HepG2 (cell line): ENCODE measurements around the gene DNAJC12. TPM values are rescaled to one million over a fixed set of nuclear protein-coding genes. Genes with fewer than 3 reads are reported as not detected.

ENCODE experiments used
- ARID4A ChIP-seq: sonication (generic); formaldehyde crosslinking; IDR thresholded peaks from 2 replicates; pipeline ENCODE4 v1.5.0; 2020; ENCODE audit warnings: mild to moderate bottlenecking, missing genetic modification reagents, borderline replicate concordance
- CEBPZ ChIP-seq: IDR thresholded peaks from 2 replicates; pipeline ENCODE4 v1.6.1; 2012; ENCODE audit warnings: low read length, improper control_type of control experiment
- FOXA3 ChIP-seq: IDR thresholded peaks from 2 replicates; pipeline ENCODE4 v1.6.1; 2016; ENCODE audit warnings: missing genetic modification reagents, missing compliant biosample characterization
- FOXC1 ChIP-seq: sonication (generic); formaldehyde crosslinking; IDR thresholded peaks from 2 replicates; pipeline ENCODE4 v1.8.0; 2022; ENCODE audit warnings: mild to moderate bottlenecking, missing genetic modification reagents, borderline replicate concordance
- KLF15 ChIP-seq: sonication (generic); formaldehyde crosslinking; IDR thresholded peaks from 2 replicates; pipeline ENCODE4 v1.8.1; 2023; ENCODE audit warnings: borderline replicate concordance, mild to moderate bottlenecking, inconsistent platforms, missing genetic modification reagents, mixed read lengths
- NR3C1 ChIP-seq: sonication (generic); formaldehyde crosslinking; IDR thresholded peaks from 2 replicates; pipeline ENCODE4 v1.4.0; 2020; ENCODE audit warnings: missing genetic modification reagents
- POLR2A ChIP-seq, 2 experiments: IDR thresholded peaks; 2 replicates each; pipeline ENCODE4 v1.6.1; 2011; ENCODE audit warnings: low read depth in 2 of 2, low read length in 2 of 2, mild to moderate bottlenecking in 1 of 2, moderate library complexity in 1 of 2; ENCODE audit not compliant: insufficient read depth in 1 of 2
- POLR2AphosphoS2 ChIP-seq: IDR thresholded peaks from 2 replicates; pipeline ENCODE4 v1.6.1; 2011; ENCODE audit warnings: low read depth, low read length, improper control_type of control experiment
- POLR2AphosphoS5 ChIP-seq: IDR thresholded peaks from 2 replicates; pipeline ENCODE4 v1.6.1; 2012; ENCODE audit warnings: low read depth, low read length
- SP5 ChIP-seq: IDR thresholded peaks from 2 replicates; pipeline ENCODE4 v1.6.1; 2016; ENCODE audit warnings: low read depth, borderline replicate concordance
- XBP1 ChIP-seq: sonication (generic); formaldehyde crosslinking; IDR thresholded peaks from 2 replicates; pipeline ENCODE4 v1.5.0; 2020; ENCODE audit warnings: missing genetic modification reagents
- ZNF414 ChIP-seq: sonication (generic); formaldehyde crosslinking; IDR thresholded peaks from 2 replicates; pipeline ENCODE4 v1.5.0; 2020; ENCODE audit warnings: missing genetic modification reagents
- ZNF549 ChIP-seq: sonication (generic); formaldehyde crosslinking; IDR thresholded peaks from 2 replicates; pipeline ENCODE4 v1.5.0; 2020; ENCODE audit warnings: missing genetic modification reagents
- ZNF646 ChIP-seq: sonication (generic); formaldehyde crosslinking; IDR thresholded peaks from 2 replicates; pipeline ENCODE4 v1.9.0; 2021; ENCODE audit warnings: mild to moderate bottlenecking, missing genetic modification reagents
- ZSCAN30 ChIP-seq: sonication (generic); formaldehyde crosslinking; IDR thresholded peaks from 2 replicates; pipeline ENCODE4 v1.5.0; 2020; ENCODE audit warnings: mild to moderate bottlenecking, missing genetic modification reagents
- polyA plus RNA-seq, 8 experiments: library from polyadenylated mRNA; depleted of rRNA in 3 of 8; stranded (reverse) in 7 of 8; unstranded in 1 of 8; fragments of >200 nt; fragmentation: Illumina TruSeq in 4 of 8; extraction: Trizol in 4 of 8; gene quantifications; 2 replicates each; pipeline versions ENCODE4 v1.2.1 to v1.2.3, GENCODE V29; 2011 to 2016; ENCODE audit warnings: low read depth in 4 of 8, missing spikeins in 1 of 8, mixed read lengths in 1 of 8; ENCODE audit not compliant: insufficient read depth in 1 of 8
- total RNA-seq, 5 experiments: library from RNA; depleted of rRNA; stranded (reverse); fragments of >200 nt; fragmentation: Illumina TruSeq; extraction: Trizol; gene quantifications; 2 replicates each; pipeline ENCODE4 v1.2.3, GENCODE V29; 2016; ENCODE audit warnings: low read depth in 1 of 5

Gene DNAJC12
- total and polyA plus RNA-seq, 2 of the 13 experiments (the other 11 are each of a cell fraction or from before 2014, with no cell fraction given), result 11.6 to 43.9 TPM

- TF ChIP-seq ZNF646, result peak; percentile 93
- no peak for TF ChIP-seq KLF15
- peak; percentile 9; the same call in 1 of the 2 replicates for TF ChIP-seq ZNF414 (CRISPR knock-in tag)
- no peak for TF ChIP-seq CEBPZ
- TF ChIP-seq FOXC1 (CRISPR knock-in tag), result no peak
- TF ChIP-seq ZNF549 (CRISPR knock-in tag), result no peak
- TF ChIP-seq POLR2AphosphoS2, result no peak
- TF ChIP-seq ZSCAN30 (CRISPR knock-in tag), result no peak
- no peak for TF ChIP-seq ARID4A (CRISPR knock-in tag)
- no peak for TF ChIP-seq POLR2AphosphoS5
- TF ChIP-seq FOXA3 (CRISPR knock-in tag), result no peak
- TF ChIP-seq SP5 (CRISPR knock-in tag), result no peak
- TF ChIP-seq NR3C1 (CRISPR knock-in tag), result no peak
- 0 out of 4 replicates have a peak, but pooled peaks of 1 of the 2 experiments have one; percentile 3 for TF ChIP-seq POLR2A (IDR thresholded peaks at IDR 0.05; ENCODE audit: insufficient read depth in 1 of 2, low read depth in 2 of 2, low read length in 2 of 2)
- TF ChIP-seq XBP1 (CRISPR knock-in tag), result no peak
These were observed 35.0 kb downstream of the DNAJC12 start (continued) for GRCh38 chr10:67802767-67803538.
